ENCODE results near the gene DHX8.

DHX8 gene

DNA sequence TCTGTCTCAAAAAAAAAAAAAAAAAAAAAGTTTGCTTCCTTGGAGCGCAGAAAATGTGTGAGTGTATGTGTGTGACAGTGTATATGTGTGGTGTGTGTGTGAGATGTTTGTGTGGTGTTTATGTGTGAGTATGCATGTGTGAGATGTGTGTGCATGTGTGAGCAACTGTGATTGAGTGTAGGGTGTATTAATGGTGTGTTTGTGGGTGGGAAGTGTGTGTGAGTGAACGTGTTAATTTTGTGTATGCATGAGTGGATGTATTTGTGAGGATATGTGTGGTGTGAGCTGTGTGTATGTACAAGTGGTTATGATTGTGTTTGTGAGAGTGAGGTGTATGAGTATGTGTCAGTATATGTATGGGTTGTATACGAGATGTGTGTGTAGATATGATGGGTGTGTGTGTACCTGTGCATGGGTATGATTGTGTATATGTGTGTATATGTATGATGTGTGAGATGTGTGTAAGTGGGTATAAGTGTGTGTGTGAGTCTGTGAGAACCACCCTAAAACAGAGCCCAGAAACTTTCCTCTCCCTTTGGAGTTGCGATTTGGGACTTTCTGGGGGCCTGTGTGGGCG lies 84.8 kb downstream of the DHX8 start:
- DNase-seq (ENCODE audit: low read depth): no peak
- TF ChIP-seq, protein P1, sequence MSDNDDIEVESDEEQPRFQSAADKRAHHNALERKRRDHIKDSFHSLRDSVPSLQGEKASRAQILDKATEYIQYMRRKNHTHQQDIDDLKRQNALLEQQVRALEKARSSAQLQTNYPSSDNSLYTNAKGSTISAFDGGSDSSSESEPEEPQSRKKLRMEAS (IDR thresholded peaks at IDR 0.05; ENCODE audit: low read depth, low read length): no peak
- TF ChIP-seq POLR2A (IDR thresholded peaks at IDR 0.05; ENCODE audit: extremely low read depth, insufficient read length) (no peak), MYC (IDR thresholded peaks at IDR 0.05; ENCODE audit: low read depth, low read length) (no peak)
- TF ChIP-seq, protein P2, sequence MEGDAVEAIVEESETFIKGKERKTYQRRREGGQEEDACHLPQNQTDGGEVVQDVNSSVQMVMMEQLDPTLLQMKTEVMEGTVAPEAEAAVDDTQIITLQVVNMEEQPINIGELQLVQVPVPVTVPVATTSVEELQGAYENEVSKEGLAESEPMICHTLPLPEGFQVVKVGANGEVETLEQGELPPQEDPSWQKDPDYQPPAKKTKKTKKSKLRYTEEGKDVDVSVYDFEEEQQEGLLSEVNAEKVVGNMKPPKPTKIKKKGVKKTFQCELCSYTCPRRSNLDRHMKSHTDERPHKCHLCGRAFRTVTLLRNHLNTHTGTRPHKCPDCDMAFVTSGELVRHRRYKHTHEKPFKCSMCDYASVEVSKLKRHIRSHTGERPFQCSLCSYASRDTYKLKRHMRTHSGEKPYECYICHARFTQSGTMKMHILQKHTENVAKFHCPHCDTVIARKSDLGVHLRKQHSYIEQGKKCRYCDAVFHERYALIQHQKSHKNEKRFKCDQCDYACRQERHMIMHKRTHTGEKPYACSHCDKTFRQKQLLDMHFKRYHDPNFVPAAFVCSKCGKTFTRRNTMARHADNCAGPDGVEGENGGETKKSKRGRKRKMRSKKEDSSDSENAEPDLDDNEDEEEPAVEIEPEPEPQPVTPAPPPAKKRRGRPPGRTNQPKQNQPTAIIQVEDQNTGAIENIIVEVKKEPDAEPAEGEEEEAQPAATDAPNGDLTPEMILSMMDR (IDR thresholded peaks at IDR 0.05; ENCODE audit: low read depth, low read length): no peak
- no peak overlapping the region for H3K4me3 ChIP-seq (ENCODE audit: low read depth, low read length)

DNA sequence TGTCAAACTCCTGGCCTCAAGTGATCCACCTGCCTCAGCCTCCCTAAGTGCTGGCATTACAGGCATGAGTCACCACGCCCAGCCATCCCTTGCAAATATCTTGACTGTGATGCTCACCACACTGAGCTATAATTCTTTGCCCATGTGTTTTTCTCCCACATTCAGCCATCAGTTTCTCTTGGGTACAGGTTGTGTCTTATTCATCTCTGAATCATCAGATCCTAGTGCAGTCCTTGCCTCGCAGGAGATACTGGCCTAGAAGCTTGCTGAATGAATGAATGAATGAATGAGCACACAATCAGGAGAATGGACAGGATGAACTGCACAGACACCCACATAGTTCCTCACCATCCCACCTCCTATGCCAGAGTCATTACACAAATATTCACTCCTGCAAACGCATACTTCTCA lies 86.7 kb downstream of the DHX8 start:
- DNase-seq (ENCODE audit: low read depth): no peak

DNA sequence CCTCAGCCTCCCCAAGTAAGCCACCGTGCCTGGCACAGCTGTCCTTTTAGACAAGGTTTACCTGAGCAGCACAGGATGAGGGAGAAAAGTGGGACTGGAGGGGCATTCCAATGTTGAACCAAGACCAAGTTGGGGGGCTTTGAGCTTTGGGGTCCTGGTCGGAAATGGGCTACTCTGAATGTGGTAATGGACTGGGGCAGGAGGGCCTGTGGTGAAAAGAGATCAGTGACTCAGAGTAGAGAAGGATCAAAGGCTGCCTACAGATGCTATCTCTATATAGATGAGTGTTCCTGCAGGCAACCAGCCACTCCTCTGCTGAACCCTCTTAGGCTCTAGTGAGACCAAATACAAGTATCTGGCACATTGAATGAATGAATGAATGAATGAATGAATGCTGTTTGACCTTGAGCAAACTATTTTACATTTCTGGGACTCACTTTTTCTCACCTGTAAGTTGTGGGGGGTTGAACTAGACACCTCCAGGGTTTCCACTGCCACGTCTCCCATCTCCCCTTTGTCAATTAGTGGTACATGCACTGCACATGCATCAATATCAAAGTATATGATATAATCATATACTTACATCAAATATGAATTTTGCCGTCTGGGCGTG lies 88.7 kb downstream of the DHX8 start:
- no peak overlapping the region for H3K4me3 ChIP-seq (ENCODE audit: low read depth, low read length)
- TF ChIP-seq, protein P2 (IDR thresholded peaks at IDR 0.05; ENCODE audit: low read depth, low read length): no peak
- no peak for TF ChIP-seq MYC (IDR thresholded peaks at IDR 0.05; ENCODE audit: low read depth, low read length)
- TF ChIP-seq, protein P1 (IDR thresholded peaks at IDR 0.05; ENCODE audit: low read depth, low read length): no peak
- no peak for TF ChIP-seq POLR2A (IDR thresholded peaks at IDR 0.05; ENCODE audit: extremely low read depth, insufficient read length)
- no peak for DNase-seq (ENCODE audit: low read depth)

More for the DNA sequence above, 86.7 kb downstream of the DHX8 start:
- no peak for TF ChIP-seq MYC (IDR thresholded peaks at IDR 0.05; ENCODE audit: low read depth, low read length)
- TF ChIP-seq, protein P1 (IDR thresholded peaks at IDR 0.05; ENCODE audit: low read depth, low read length): no peak
- TF ChIP-seq POLR2A (IDR thresholded peaks at IDR 0.05; ENCODE audit: extremely low read depth, insufficient read length): no peak
- TF ChIP-seq, protein P2 (IDR thresholded peaks at IDR 0.05; ENCODE audit: low read depth, low read length): no peak
- H3K4me3 ChIP-seq (ENCODE audit: low read depth, low read length): no peak overlapping the region

DNA sequence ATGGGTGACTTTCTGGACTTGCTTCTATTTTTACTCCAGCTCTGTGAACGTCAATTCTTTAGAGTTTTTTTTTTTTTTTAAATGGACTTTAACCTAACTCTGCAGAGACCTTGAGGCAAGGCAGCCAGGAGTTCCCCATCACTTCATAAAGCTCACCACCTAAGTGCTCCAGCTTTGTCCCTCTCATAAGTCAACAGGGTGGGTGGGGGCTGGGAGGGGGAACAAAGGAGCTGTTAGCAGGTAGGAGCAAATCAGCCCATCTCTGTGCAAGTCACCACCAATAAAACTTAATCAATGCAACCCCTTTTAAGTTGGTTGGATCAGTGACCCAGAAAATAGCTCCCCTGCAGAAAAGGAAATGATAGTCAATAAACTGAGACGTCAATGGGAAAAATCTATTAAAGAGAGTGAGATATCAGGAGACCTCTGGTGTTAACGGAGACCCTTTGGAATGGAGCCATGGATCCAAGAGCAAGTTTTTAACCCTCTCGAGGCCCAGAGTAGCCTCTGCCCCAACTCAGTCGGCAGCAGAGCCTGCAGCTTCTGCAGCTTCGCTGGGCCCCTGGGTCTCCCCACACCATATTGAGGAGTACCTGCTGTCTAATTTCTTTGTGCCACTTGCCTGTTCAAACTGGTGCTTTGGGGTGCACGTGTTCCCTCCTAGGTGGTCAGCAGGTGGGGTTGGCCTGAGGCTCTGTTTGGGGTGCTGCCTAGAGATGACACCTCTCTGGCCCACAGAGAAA lies 90.0 kb downstream of the DHX8 start:
- TF ChIP-seq, protein P1 (IDR thresholded peaks at IDR 0.05; ENCODE audit: low read depth, low read length): no peak
- no peak for TF ChIP-seq MYC (IDR thresholded peaks at IDR 0.05; ENCODE audit: low read depth, low read length)
- no peak for TF ChIP-seq POLR2A (IDR thresholded peaks at IDR 0.05; ENCODE audit: extremely low read depth, insufficient read length)
- TF ChIP-seq, protein P2 (IDR thresholded peaks at IDR 0.05; ENCODE audit: low read depth, low read length): no peak
- no peak for DNase-seq (ENCODE audit: low read depth)
- H3K4me3 ChIP-seq (ENCODE audit: low read depth, low read length): no peak overlapping the region

DNA sequence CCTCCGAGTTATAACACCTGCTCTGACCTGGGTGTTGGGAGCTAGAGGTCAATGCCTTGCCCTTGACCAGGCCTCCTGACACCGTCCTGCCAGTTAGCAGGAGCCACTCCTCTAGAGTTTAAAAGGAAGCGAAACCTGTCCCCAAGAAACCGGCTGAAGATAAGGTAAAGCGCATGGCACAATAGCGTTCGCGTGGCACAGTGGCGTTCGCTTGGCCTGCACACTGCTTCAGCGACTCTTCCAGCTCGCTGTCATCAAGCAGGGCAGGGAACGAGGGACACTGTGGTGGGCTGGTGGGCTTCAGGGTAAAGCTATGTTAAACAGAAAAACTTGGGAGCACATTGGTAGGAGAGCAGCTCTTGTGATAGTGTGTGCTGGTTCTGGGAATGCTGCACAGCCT lies 90.6 kb downstream of the DHX8 start:
- H3K4me3 ChIP-seq (ENCODE audit: low read depth, low read length): no peak overlapping the region
- DNase-seq (ENCODE audit: low read depth): no peak
- no peak for TF ChIP-seq MYC (IDR thresholded peaks at IDR 0.05; ENCODE audit: low read depth, low read length)
- no peak for TF ChIP-seq POLR2A (IDR thresholded peaks at IDR 0.05; ENCODE audit: extremely low read depth, insufficient read length)
- TF ChIP-seq, protein P2 (IDR thresholded peaks at IDR 0.05; ENCODE audit: low read depth, low read length): no peak
- TF ChIP-seq, protein P1 (IDR thresholded peaks at IDR 0.05; ENCODE audit: low read depth, low read length): no peak
